Upper lobe of right lung (tissue), 1 donor: ENCODE measurements around the gene ELMOD3. TPM values are rescaled to one million over a fixed set of nuclear protein-coding genes. Genes with fewer than 3 reads are reported as not detected.

Experiments used
- ATAC-seq: fragments of 200-7000 bp; cut with Tn5 transposase; one replicate; pipeline ENCODE4 v1.9.1; 2020; ENCODE audit warnings: mild to moderate bottlenecking, moderate library complexity
- DNase-seq: peaks from one replicate; pipeline ENCODE4 v3.0.0-alpha.2; 2020
- H3K27ac ChIP-seq: fragments of 200-600 bp; one replicate; pipeline ENCODE4 v1.8.0; 2022
- H3K27me3 ChIP-seq: fragments of 200-600 bp; one replicate; pipeline ENCODE4 v1.8.0; 2022; ENCODE audit warnings: mild to moderate bottlenecking
- H3K36me3 ChIP-seq: fragments of 200-600 bp; one replicate; pipeline ENCODE4 v1.8.0; 2022
- H3K4me1 ChIP-seq: fragments of 200-600 bp; one replicate; pipeline ENCODE4 v1.8.0; 2022
- H3K4me3 ChIP-seq: fragments of 200-600 bp; one replicate; pipeline ENCODE4 v1.8.0; 2022; ENCODE audit warnings: mild to moderate bottlenecking
- H3K9me3 ChIP-seq: fragments of 200-600 bp; one replicate; pipeline ENCODE4 v1.8.0; 2022
- CTCF ChIP-seq: fragments of 200-600 bp; IDR thresholded peaks from one replicate; pipeline ENCODE4 v1.8.0; 2022; ENCODE audit warnings: antibody characterized with exemption
- intact Hi-C: fragments of 100-400 bp; cut with DNase I; formaldehyde crosslinking; loops from one replicate; pipeline ENCODE4 v1.11.0; 2022
- total RNA-seq: library from RNA; stranded (reverse); fragmentation: NEBNext Ultra II Directional; extraction: Animal tissue kit (Norgen Biotek cat#: 25700); gene quantifications from one replicate; pipeline ENCODE4 v1.2.1, GENCODE V29; 2021
- donor health status: DM: no; HTN: yes; CAD: no; lungs with severe emphysema.

Gene ELMOD3
- total RNA-seq, 1 donor from 2014 or later = 22.0 TPM

GRCh38 chr2:85419009-85419675 is 64.6 kb downstream of the ELMOD3 start:
- Histone ChIP-seq H3K27me3 (no peaks in the 10 kb centered on the region), H3K4me1 (peaks cover 31% of the 10 kb centered on the region), H3K9me3 (no peaks in the 10 kb centered on the region), H3K36me3 (no peaks in the 10 kb centered on the region), H3K4me3 (peak overlapping the region; percentile 81), H3K27ac (peak overlapping the region; percentile 96)
- intact Hi-C loops = no loop called here
- DNase-seq (no peak), ATAC-seq (no peak)
- no peak for TF ChIP-seq CTCF

GRCh38 chr2:85420536-85421259 is 66.1 kb downstream of the ELMOD3 start:
- peak; percentile 100 for TF ChIP-seq CTCF
- H3K4me1 ChIP-seq = peaks cover 31% of the 10 kb centered on the region
- DNase-seq = peak; percentile 95
- no peaks in the 10 kb centered on the region for H3K36me3 ChIP-seq
- peak overlapping the region; percentile 5 for H3K4me3 ChIP-seq
- H3K9me3 ChIP-seq = no peaks in the 10 kb centered on the region
- H3K27me3 ChIP-seq = no peaks in the 10 kb centered on the region
- ATAC-seq = peak; percentile 91
- peak overlapping the region; percentile 96 for H3K27ac ChIP-seq
- intact Hi-C loops = loop anchor here (2.0 kb wide), 1 partner anchor 126 kb away; no protein-coding TSS in a partner anchor

- peaks cover 31% of the 10 kb centered on the region for H3K4me1 ChIP-seq
- intact Hi-C loops = loop anchor here (2.0 kb wide), 1 partner anchor 125 kb away; no protein-coding TSS in a partner anchor
- no peak for TF ChIP-seq CTCF
- peak overlapping the region; percentile 96 for H3K27ac ChIP-seq
- ATAC-seq (peak; percentile 54), DNase-seq (peak; percentile 85)
- H3K4me3 ChIP-seq = no peak overlapping the region
- H3K27me3 ChIP-seq = no peaks in the 10 kb centered on the region
- H3K9me3 ChIP-seq = no peaks in the 10 kb centered on the region
- H3K36me3 ChIP-seq = no peaks in the 10 kb centered on the region
Measured at GRCh38 chr2:85421260-85422071, 66.9 kb downstream of the ELMOD3 start.

- Histone ChIP-seq H3K4me1 (peaks cover 31% of the 10 kb centered on the region), H3K27me3 (no peaks in the 10 kb centered on the region), H3K27ac (peak overlapping the region; percentile 96), H3K9me3 (no peaks in the 10 kb centered on the region), H3K4me3 (no peak overlapping the region), H3K36me3 (no peaks in the 10 kb centered on the region)
- ATAC-seq (no peak), DNase-seq (no peak)
- TF ChIP-seq CTCF = no peak
- intact Hi-C loops = no loop called here
Measured at GRCh38 chr2:85422072-85422457, 67.5 kb downstream of the ELMOD3 start.

- Histone ChIP-seq H3K27me3 (no peaks in the 10 kb centered on the region), H3K9me3 (no peaks in the 10 kb centered on the region), H3K36me3 (no peaks in the 10 kb centered on the region), H3K27ac (no peak overlapping the region), H3K4me1 (peaks cover 24% of the 10 kb centered on the region), H3K4me3 (no peak overlapping the region)
- intact Hi-C loops = no loop called here
- TF ChIP-seq CTCF = no peak
- ATAC-seq = no peak
- no peak for DNase-seq
Measured at GRCh38 chr2:85423525-85423924, 69.0 kb downstream of the ELMOD3 start.
